Lung (tissue), 16 donors: ENCODE data around the gene VPS72. TPM values are rescaled to one million over a fixed set of nuclear protein-coding genes. Genes with fewer than 3 reads are reported as not detected.

Source experiments
- ATAC-seq: fragments of 200-7000 bp; cut with Tn5 transposase; one replicate; pipeline ENCODE4 v1.9.1; 2020; ENCODE audit warnings: moderate number of reproducible peaks; ENCODE audit not compliant: insufficient read depth, low FRiP score
- DNase-seq, 3 donors: peaks; one replicate each; pipeline ENCODE4 v3.0.0-alpha.2; 2013 to 2017
- H3K27ac ChIP-seq, 2 donors: one replicate each; pipeline ENCODE4 v1.5.1; 2013; ENCODE audit warnings: mild to moderate bottlenecking in 2 of 2, moderate library complexity in 2 of 2, control low read depth in 1 of 2, inconsistent platforms in 1 of 2, low read depth in 1 of 2, low read length in 1 of 2
- H3K27me3 ChIP-seq, 3 donors: one replicate each; pipeline ENCODE4 v1.5.1; 2013; ENCODE audit warnings: low read length in 2 of 3; ENCODE audit not compliant: control insufficient read depth in 3 of 3, insufficient read depth in 3 of 3
- H3K36me3 ChIP-seq, 4 donors: one replicate each; pipeline ENCODE4 v1.5.1; 2013; ENCODE audit warnings: low read length in 4 of 4, mild to moderate bottlenecking in 1 of 4, moderate library complexity in 1 of 4; ENCODE audit not compliant: control insufficient read depth in 4 of 4, insufficient read depth in 4 of 4
- H3K4me1 ChIP-seq, 5 donors: one replicate each; pipeline ENCODE4 v1.5.1; 2013; ENCODE audit warnings: low read length in 5 of 5, mild to moderate bottlenecking in 2 of 5, moderate library complexity in 1 of 5; ENCODE audit not compliant: control insufficient read depth in 5 of 5, insufficient read depth in 5 of 5
- H3K4me3 ChIP-seq: one replicate; pipeline ENCODE4 v1.5.1; 2013; ENCODE audit warnings: mild to moderate bottlenecking, control low read depth, moderate library complexity
- H3K9ac ChIP-seq, 2 donors: one replicate each; pipeline ENCODE4 v1.5.1; 2013; ENCODE audit warnings: low read length in 2 of 2, control low read depth in 1 of 2; ENCODE audit not compliant: insufficient read depth in 1 of 2
- H3K9me3 ChIP-seq, 4 donors: one replicate each; pipeline ENCODE4 v1.5.1; 2013; ENCODE audit warnings: low read length in 3 of 4, mild to moderate bottlenecking in 1 of 4, moderate library complexity in 1 of 4; ENCODE audit not compliant: control insufficient read depth in 4 of 4, insufficient read depth in 3 of 4
- CTCF ChIP-seq: IDR thresholded peaks from 2 replicates; pipeline ENCODE4 v1.5.1; 2012; ENCODE audit warnings: mild to moderate bottlenecking; ENCODE audit errors: control extremely low read depth, extremely low read depth
- WGBS, 2 donors: extraction: QIAGEN DNeasy Blood & Tissue Kit; methylation state at CpG; one replicate each; pipeline ENCODE4 v1.1.7; 2013; 5-methylcytosine and 5-hydroxymethylcytosine counted together
- long read RNA-seq, 5 donors: transcript quantifications; one replicate each; lab custom pipeline, GENCODE V29; 2026
- polyA plus RNA-seq, 2 donors: library from polyadenylated mRNA; stranded (reverse); fragments of 200-250 nt; gene quantifications; one replicate each; pipeline ENCODE4 v1.2.1, GENCODE V29; 2013
- total RNA-seq, 2 donors: library from RNA; depleted of rRNA in 1 of 2; stranded (reverse); fragments of >200 nt in 1 of 2; gene quantifications; one replicate each; pipeline ENCODE4 v1.2.1, GENCODE V29; 2014 to 2021
- donor health status: control.
- donor health status: control.
- donor health status: Bipolar disorder and iron deficiency.
- donor health status: healthy.
- donor health status: DM: yes; HTN: yes; CAD: no.

VPS72 gene
- total RNA-seq (10 to 100 TPM; 30.7 to 30.9 TPM), polyA plus RNA-seq (10 to 100 TPM; 28.6 to 39.1 TPM)
- long read RNA-seq, donor 1, transcript VPS72-202 (6 exons, 1,527 nt), result major isoform, 15 of 26 reads
- long read RNA-seq, donor 1, partial matches to known transcripts, result 10 of 26 reads
- long read RNA-seq, donor 1, other reads (novel, unspliced or antisense), result 0 of 26 reads
- long read RNA-seq, donor 2, transcript VPS72-202 (6 exons, 1,527 nt), result major isoform, 12 of 24 reads
- long read RNA-seq, donor 2, partial matches to known transcripts, result 12 of 24 reads
- long read RNA-seq, donor 2, other reads (novel, unspliced or antisense), result 0 of 24 reads
- long read RNA-seq, donor 3, partial matches to known transcripts, result 0 of 2 reads
- long read RNA-seq, donor 3, other reads (novel, unspliced or antisense), result 0 of 2 reads
- long read RNA-seq, donor 4, transcript VPS72-202 (6 exons, 1,527 nt), result major isoform, 9 of 10 reads
- long read RNA-seq, donor 4, partial matches to known transcripts, result 0 of 10 reads
- long read RNA-seq, donor 4, other reads (novel, unspliced or antisense), result 0 of 10 reads
- long read RNA-seq, donor 5, transcript VPS72-202 (6 exons, 1,527 nt), result major isoform, 22 of 47 reads
- long read RNA-seq, donor 5, partial matches to known transcripts, result 12 of 47 reads
- long read RNA-seq, donor 5, other reads (novel, unspliced or antisense), result 11 of 47 reads

GRCh38 chr1:151189637-151190445 is at the start of gene VPS72:
VPS72 (minus strand) TSS chr1:151190197; CDS start chr1:151190121, 76 bp downstream.
- Histone ChIP-seq H3K36me3 (peaks cover 0 to 10% (median 4%) of the 10 kb centered on the region in 4 donors), H3K4me1 (peaks cover 1 to 14% (median 5%) of the 10 kb centered on the region in 5 donors), H3K9me3 (no peaks in the 10 kb centered on the region), H3K27me3 (no peaks in the 10 kb centered on the region), H3K4me3 (peak within 1 kb of the TSS; percentile 95), H3K27ac (peak within 1 kb of the TSS; percentile 63 to 90), H3K9ac (peak within 1 kb of the TSS; percentile 71 to 92)
- DNase-seq (peak; percentile 89 to 95 (median 94)), ATAC-seq (peak; percentile 97)
- WGBS, 2 donors, result 0% methylated on average over 42 of the region's 42 CpGs
- peak; percentile 19 for TF ChIP-seq CTCF

GRCh38 chr1:151238467-151238739 is 48.4 kb upstream of the VPS72 start:
- Histone ChIP-seq H3K9ac (no peak overlapping the region), H3K4me3 (no peak overlapping the region), H3K27me3 (no peaks in the 10 kb centered on the region), H3K4me1 (no peaks in the 10 kb centered on the region), H3K36me3 (peaks cover 48 to 76% (median 65%) of the 10 kb centered on the region in 4 donors), H3K9me3 (no peaks in the 10 kb centered on the region), H3K27ac (peak overlapping the region in 1 of 2 donors; percentile 17)
- DNase-seq (no peak), ATAC-seq (no peak)
- TF ChIP-seq CTCF, result no peak
- 74 to 88% methylated on average over 1 of the region's 1 CpG for WGBS, 2 donors

- Histone ChIP-seq H3K36me3 (peaks cover 47 to 72% (median 62%) of the 10 kb centered on the region in 4 donors), H3K9me3 (no peaks in the 10 kb centered on the region), H3K4me1 (no peaks in the 10 kb centered on the region), H3K27me3 (no peaks in the 10 kb centered on the region), H3K4me3 (no peak overlapping the region), H3K9ac (no peak overlapping the region), H3K27ac (peak overlapping the region in 1 of 2 donors; percentile 2)
- ATAC-seq, result no peak
- WGBS, 2 donors, result 89 to 92% methylated on average over 4 of the region's 4 CpGs
- DNase-seq, result no peak
- no peak for TF ChIP-seq CTCF
These were observed 47.9 kb upstream of the VPS72 start for GRCh38 chr1:151237678-151238466.
